Measurements from ENCODE around the gene CMTM4. TPM values are rescaled to one million over a fixed set of nuclear protein-coding genes. Genes with fewer than 3 reads are reported as not detected.
"Not testable (repeated sequence)": the region's sequence is repeated elsewhere in the genome, so short reads cannot be mapped to it uniquely, and the experiment has no call there.

The CMTM4 gene
- total and polyA plus RNA-seq, 7 experiments from 2014 or later = 0.07 to 2.5 (median 1.7) TPM

- Histone ChIP-seq H3K4me3 (ENCODE audit: low read length) (no peak overlapping the region), H3K4me1 (ENCODE audit: control insufficient read depth in 2 of 2, insufficient read depth in 2 of 2, low read length in 2 of 2) (peaks cover 8 to 11% of the 10 kb centered on the region in 2 donors), H3K27ac (ENCODE audit: low read depth, low read length) (no peak overlapping the region), H3K27me3 (ENCODE audit: control insufficient read depth in 2 of 2, insufficient read depth in 2 of 2, low read length in 2 of 2) (no peaks in the 10 kb centered on the region), H3K9me3 (ENCODE audit: control insufficient read depth in 2 of 3, low read length in 3 of 3) (no peaks in the 10 kb centered on the region), H3K36me3 (ENCODE audit: control insufficient read depth in 2 of 3, insufficient read depth in 3 of 3, low read length in 3 of 3) (peaks cover 5 to 57% (median 8%) of the 10 kb centered on the region in 3 experiments)
- POLR2A ChIA-PET = no interaction called here
- no peaks in the 10 kb centered on the region for H3K9me3 Mint-ChIP-seq
- H3K36me3 Mint-ChIP-seq = peaks cover 0 to 12% (median 5%) of the 10 kb centered on the region in 5 donors
- H3K27me3 Mint-ChIP-seq = no peaks in the 10 kb centered on the region
- H3K4me1 Mint-ChIP-seq = peaks cover 6 to 14% (median 12%) of the 10 kb centered on the region in 7 donors
- H3K27ac Mint-ChIP-seq = no peak overlapping the region
- H3K4me3 Mint-ChIP-seq = no peak overlapping the region
- ATAC-seq (no peak), DNase-seq (no peak)
- intact Hi-C loops (cut with micrococcal nuclease) = no loop called here
- CTCF ChIA-PET = no interaction called here
These were observed 84.1 kb downstream of the CMTM4 start for GRCh38 chr16:66612422-66612821.

GRCh38 chr16:66611911-66612310, 84.6 kb downstream of the CMTM4 start:
- POLR2A ChIA-PET; H3K27me3 ChIP-seq (ENCODE audit: control insufficient read depth in 2 of 2, insufficient read depth in 2 of 2, low read length in 2 of 2); H3K4me3 ChIP-seq (ENCODE audit: low read length); DNase-seq; H3K9me3 Mint-ChIP-seq; H3K27ac Mint-ChIP-seq; H3K27ac ChIP-seq (ENCODE audit: low read depth, low read length); H3K4me3 Mint-ChIP-seq; intact Hi-C loops (cut with micrococcal nuclease); H3K27me3 Mint-ChIP-seq; H3K9me3 ChIP-seq (ENCODE audit: control insufficient read depth in 2 of 3, low read length in 3 of 3); ATAC-seq; CTCF ChIA-PET: not testable (repeated sequence)
- H3K4me1 Mint-ChIP-seq = peaks cover 6 to 20% (median 17%) of the 10 kb centered on the region in 7 donors
- Histone ChIP-seq H3K36me3 (ENCODE audit: control insufficient read depth in 2 of 3, insufficient read depth in 3 of 3, low read length in 3 of 3) (peaks cover 5 to 57% (median 8%) of the 10 kb centered on the region in 3 experiments), H3K4me1 (ENCODE audit: control insufficient read depth in 2 of 2, insufficient read depth in 2 of 2, low read length in 2 of 2) (peaks cover 8 to 13% of the 10 kb centered on the region in 2 donors)
- H3K36me3 Mint-ChIP-seq = peaks cover 0 to 12% (median 5%) of the 10 kb centered on the region in 5 donors

- Histone ChIP-seq H3K4me1 (ENCODE audit: control insufficient read depth in 2 of 2, insufficient read depth in 2 of 2, low read length in 2 of 2) (peaks cover 17 to 26% of the 10 kb centered on the region in 2 donors), H3K36me3 (ENCODE audit: control insufficient read depth in 2 of 3, insufficient read depth in 3 of 3, low read length in 3 of 3) (peaks cover 5 to 57% (median 8%) of the 10 kb centered on the region in 3 experiments), H3K4me3 (ENCODE audit: low read length) (no peak overlapping the region), H3K27me3 (ENCODE audit: control insufficient read depth in 2 of 2, insufficient read depth in 2 of 2, low read length in 2 of 2) (no peaks in the 10 kb centered on the region), H3K9me3 (ENCODE audit: control insufficient read depth in 2 of 3, low read length in 3 of 3) (no peaks in the 10 kb centered on the region), H3K27ac (ENCODE audit: low read depth, low read length) (no peak overlapping the region)
- Mint-ChIP-seq H3K9me3 (no peaks in the 10 kb centered on the region), H3K4me3 (no peak overlapping the region), H3K36me3 (peaks cover 0 to 13% (median 5%) of the 10 kb centered on the region in 5 donors), H3K4me1 (peaks cover 14 to 31% (median 27%) of the 10 kb centered on the region in 7 donors), H3K27ac (peak overlapping the region in 3 of 9 donors; percentile 46 to 59 (median 57)), H3K27me3 (no peaks in the 10 kb centered on the region)
- DNase-seq (no peak), ATAC-seq (no peak)
- ChIA-PET CTCF (interaction anchor here (0.7 to 1.0 kb wide), 3 partner anchors 9 to 258 kb away, joined by 3 to 5 read pairs (median 3); no protein-coding TSS in a partner anchor), POLR2A (interaction anchor here (0.8 kb wide), 1 partner anchor 40 kb away, joined by 3 read pairs; no protein-coding TSS in a partner anchor)
- intact Hi-C loops (cut with micrococcal nuclease) = no loop called here
These were observed 86.3 kb downstream of the CMTM4 start for GRCh38 chr16:66610111-66610820.

- Mint-ChIP-seq H3K4me3 (no peak overlapping the region), H3K36me3 (peaks cover 0 to 15% (median 5%) of the 10 kb centered on the region in 5 donors), H3K27ac (no peak overlapping the region), H3K4me1 (peaks cover 14 to 31% (median 29%) of the 10 kb centered on the region in 7 donors), H3K9me3 (no peaks in the 10 kb centered on the region), H3K27me3 (no peaks in the 10 kb centered on the region)
- POLR2A ChIA-PET = interaction anchor here (1.2 kb wide), 1 partner anchor 42 kb away, joined by 3 read pairs; no protein-coding TSS in a partner anchor
- Histone ChIP-seq H3K27ac (ENCODE audit: low read depth, low read length) (peak overlapping the region; percentile 40), H3K9me3 (ENCODE audit: control insufficient read depth in 2 of 3, low read length in 3 of 3) (no peaks in the 10 kb centered on the region), H3K4me1 (ENCODE audit: control insufficient read depth in 2 of 2, insufficient read depth in 2 of 2, low read length in 2 of 2) (peaks cover 17 to 28% of the 10 kb centered on the region in 2 donors), H3K4me3 (ENCODE audit: low read length) (no peak overlapping the region), H3K27me3 (ENCODE audit: control insufficient read depth in 2 of 2, insufficient read depth in 2 of 2, low read length in 2 of 2) (no peaks in the 10 kb centered on the region), H3K36me3 (ENCODE audit: control insufficient read depth in 2 of 3, insufficient read depth in 3 of 3, low read length in 3 of 3) (peaks cover 5 to 57% (median 8%) of the 10 kb centered on the region in 3 experiments)
- ATAC-seq (no peak), DNase-seq (no peak)
- CTCF ChIA-PET = interaction anchor here (0.5 to 3.0 kb wide), 18 partner anchors 9 to 281 kb away, joined by 3 to 26 read pairs (median 4); partner anchors contain the start of genes CKLF and CMTM2
- intact Hi-C loops (cut with micrococcal nuclease) = loop anchor here (2.0 to 5.0 kb wide), 5 partner anchors 42 to 264 kb away; partner anchors contain the start of genes CMTM4 (in 1 of the 2) and DYNC1LI2 (in 1 of the 2)
These were observed 87.4 kb downstream of the CMTM4 start for GRCh38 chr16:66609139-66609510.

GRCh38 chr16:66608241-66609138, 88.1 kb downstream of the CMTM4 start:
- Mint-ChIP-seq H3K4me3 (peak overlapping the region in 8 of 10 donors; percentile 6 to 82 (median 34)), H3K27ac (peak overlapping the region in 8 of 9 donors; percentile 45 to 85 (median 79)), H3K27me3 (peaks cover 0 to 3% (median 0%) of the 10 kb centered on the region in 5 donors), H3K36me3 (peaks cover 0 to 15% (median 5%) of the 10 kb centered on the region in 5 donors), H3K9me3 (peaks cover 0 to 4% (median 0%) of the 10 kb centered on the region in 11 donors), H3K4me1 (peaks cover 19 to 37% (median 35%) of the 10 kb centered on the region in 7 donors)
- ChIA-PET POLR2A (interaction anchor here (0.9 to 1.7 kb wide), 4 partner anchors 11 to 46 kb away, joined by 3 to 6 read pairs (median 4); partner anchors contain the start of gene CMTM2), CTCF (interaction anchor here (0.6 to 3.0 kb wide), 25 partner anchors 8 to 282 kb away, joined by 3 to 26 read pairs (median 4); partner anchors contain the start of genes CKLF and CMTM2)
- Histone ChIP-seq H3K4me3 (ENCODE audit: low read length) (no peak overlapping the region), H3K27ac (ENCODE audit: low read depth, low read length) (peak overlapping the region; percentile 40), H3K36me3 (ENCODE audit: control insufficient read depth in 2 of 3, insufficient read depth in 3 of 3, low read length in 3 of 3) (peaks cover 5 to 52% (median 8%) of the 10 kb centered on the region in 3 experiments), H3K27me3 (ENCODE audit: control insufficient read depth in 2 of 2, insufficient read depth in 2 of 2, low read length in 2 of 2) (no peaks in the 10 kb centered on the region), H3K4me1 (ENCODE audit: control insufficient read depth in 2 of 2, insufficient read depth in 2 of 2, low read length in 2 of 2) (peaks cover 17 to 34% of the 10 kb centered on the region in 2 donors), H3K9me3 (ENCODE audit: control insufficient read depth in 2 of 3, low read length in 3 of 3) (no peaks in the 10 kb centered on the region)
- peak; percentile 66 to 85 (median 78) for DNase-seq
- ATAC-seq = peak; percentile 52
- intact Hi-C loops (cut with micrococcal nuclease) = loop anchor here (1.0 to 5.0 kb wide), 12 partner anchors 42 to 264 kb away; partner anchors contain the start of genes CMTM4 (in 2 of the 2) and DYNC1LI2 (in 2 of the 2)

Data from naive thymus-derived CD4-positive, alpha-beta T cell (primary cell).